ENCODE results near the gene ST3GAL6. TPM values are rescaled to one million over a fixed set of nuclear protein-coding genes. Genes with fewer than 3 reads are reported as not detected.

The ST3GAL6 gene
- total RNA-seq, 4 donors from 2014 or later, result 7.4 to 15.0 (median 11.3) TPM

DNA sequence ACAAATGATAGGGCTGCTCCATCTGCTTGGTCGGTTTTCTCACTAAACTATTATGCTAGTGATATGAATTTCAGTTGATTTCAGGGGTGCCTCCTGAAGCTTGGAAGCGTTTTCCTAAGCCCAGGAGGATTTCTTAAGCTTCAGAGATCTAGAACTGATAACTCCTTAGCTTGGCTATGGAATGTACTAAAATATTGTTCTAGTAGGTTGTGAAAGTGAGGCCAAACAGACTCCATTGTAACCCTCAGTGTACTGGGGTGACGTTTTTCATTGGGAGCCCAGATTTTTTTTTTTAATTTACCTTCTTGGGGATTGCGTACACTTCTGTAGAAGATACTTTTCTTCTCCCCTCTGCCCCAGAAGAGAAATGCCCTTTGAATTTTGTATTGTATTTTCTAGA lies 17.0 kb upstream of the ST3GAL6 start:
- Histone ChIP-seq H3K27me3 (no peaks in the 10 kb centered on the region), H3K4me3 (no peak overlapping the region), H3K27ac (no peak overlapping the region), H3K4me1 (peaks cover 11 to 14% of the 10 kb centered on the region in 2 donors), H3K36me3 (no peaks in the 10 kb centered on the region), H3K9me3 (no peaks in the 10 kb centered on the region)
- intact Hi-C loops (cut with DNase I; ENCODE audit: low total_unique reads) (no loop called here), in situ Hi-C loops (cut with MboI; ENCODE audit: low sequenced_read_pairs in 4 of 4) (no loop called here)
- DNase-seq (no peak), ATAC-seq (no peak)
- TF ChIP-seq, protein P1, sequence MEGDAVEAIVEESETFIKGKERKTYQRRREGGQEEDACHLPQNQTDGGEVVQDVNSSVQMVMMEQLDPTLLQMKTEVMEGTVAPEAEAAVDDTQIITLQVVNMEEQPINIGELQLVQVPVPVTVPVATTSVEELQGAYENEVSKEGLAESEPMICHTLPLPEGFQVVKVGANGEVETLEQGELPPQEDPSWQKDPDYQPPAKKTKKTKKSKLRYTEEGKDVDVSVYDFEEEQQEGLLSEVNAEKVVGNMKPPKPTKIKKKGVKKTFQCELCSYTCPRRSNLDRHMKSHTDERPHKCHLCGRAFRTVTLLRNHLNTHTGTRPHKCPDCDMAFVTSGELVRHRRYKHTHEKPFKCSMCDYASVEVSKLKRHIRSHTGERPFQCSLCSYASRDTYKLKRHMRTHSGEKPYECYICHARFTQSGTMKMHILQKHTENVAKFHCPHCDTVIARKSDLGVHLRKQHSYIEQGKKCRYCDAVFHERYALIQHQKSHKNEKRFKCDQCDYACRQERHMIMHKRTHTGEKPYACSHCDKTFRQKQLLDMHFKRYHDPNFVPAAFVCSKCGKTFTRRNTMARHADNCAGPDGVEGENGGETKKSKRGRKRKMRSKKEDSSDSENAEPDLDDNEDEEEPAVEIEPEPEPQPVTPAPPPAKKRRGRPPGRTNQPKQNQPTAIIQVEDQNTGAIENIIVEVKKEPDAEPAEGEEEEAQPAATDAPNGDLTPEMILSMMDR (IDR thresholded peaks at IDR 0.05 in 4 of 5, conservative IDR thresholded peaks at IDR 0.05 in 1 of 5), result no peak

DNA sequence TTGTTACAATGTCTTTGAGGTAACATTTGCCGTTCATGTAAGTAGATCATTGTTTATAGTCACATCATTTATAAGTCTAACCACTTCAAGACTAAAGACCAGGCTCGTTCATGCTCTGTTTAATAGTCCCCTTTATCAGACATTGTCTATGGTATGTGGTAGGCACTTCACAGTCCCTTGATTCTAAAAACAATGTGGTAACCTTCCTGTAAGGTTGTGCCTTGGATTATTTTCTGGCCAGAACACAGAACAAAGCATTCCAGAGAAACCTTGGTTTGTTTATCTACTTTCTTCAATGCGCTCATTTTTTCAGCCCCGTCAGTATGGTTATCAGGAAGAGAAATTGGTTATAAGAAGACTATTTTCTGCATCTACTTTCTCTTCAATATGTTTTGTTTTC lies 16.3 kb upstream of the ST3GAL6 start:
- H3K4me1 ChIP-seq, result peaks cover 8 to 14% of the 10 kb centered on the region in 2 donors
- H3K36me3 ChIP-seq, result no peaks in the 10 kb centered on the region
- in situ Hi-C loops (cut with MboI; ENCODE audit: low sequenced_read_pairs in 4 of 4) (no loop called here), intact Hi-C loops (cut with DNase I; ENCODE audit: low total_unique reads) (no loop called here)
- no peak for ATAC-seq
- H3K27ac ChIP-seq, result no peak overlapping the region
- DNase-seq, result no peak
- no peaks in the 10 kb centered on the region for H3K9me3 ChIP-seq
- TF ChIP-seq POLR2A (IDR thresholded peaks at IDR 0.05), result no peak
- TF ChIP-seq, protein P1 (IDR thresholded peaks at IDR 0.05 in 4 of 5, conservative IDR thresholded peaks at IDR 0.05 in 1 of 5), result no peak
- no peaks in the 10 kb centered on the region for H3K27me3 ChIP-seq
- no peak overlapping the region for H3K4me3 ChIP-seq

DNA sequence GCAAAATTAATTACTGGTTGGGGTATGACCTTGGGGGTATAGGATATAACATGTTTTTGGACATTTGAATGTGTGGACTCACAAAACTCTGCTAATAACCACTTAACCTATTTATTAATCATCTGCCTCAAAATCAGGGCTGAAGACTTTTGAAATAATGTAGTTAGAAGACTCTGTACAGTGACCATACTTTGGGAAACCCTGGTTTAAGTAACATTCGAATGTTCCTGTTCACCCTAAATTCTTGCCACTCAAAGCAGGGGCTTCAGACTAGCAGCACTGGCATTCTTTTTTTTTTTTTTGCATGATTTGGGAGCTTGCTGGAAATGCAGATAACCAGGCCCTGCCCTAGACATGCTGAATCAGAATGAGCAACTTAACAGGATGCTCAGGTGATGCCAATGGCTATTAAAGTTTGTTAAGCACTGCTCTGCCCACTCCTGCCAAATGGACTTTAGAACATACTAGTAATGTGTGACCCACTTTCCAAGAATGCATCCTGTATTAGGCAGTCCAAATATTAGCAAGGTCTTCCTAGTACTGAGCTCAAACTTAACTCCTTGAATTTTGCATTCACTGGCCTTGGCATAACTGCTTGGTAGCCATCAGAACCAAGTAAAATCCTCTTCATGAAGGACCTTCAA lies 12.7 kb upstream of the ST3GAL6 start:
- no peaks in the 10 kb centered on the region for H3K27me3 ChIP-seq
- H3K4me3 ChIP-seq, result no peak overlapping the region
- no peaks in the 10 kb centered on the region for H3K9me3 ChIP-seq
- peak in 1 of 2 donors; percentile 53 for ATAC-seq
- no peak for DNase-seq
- peaks cover 8 to 18% of the 10 kb centered on the region in 2 donors for H3K4me1 ChIP-seq
- intact Hi-C loops (cut with DNase I; ENCODE audit: low total_unique reads) (no loop called here), in situ Hi-C loops (cut with MboI; ENCODE audit: low sequenced_read_pairs in 4 of 4) (no loop called here)
- H3K36me3 ChIP-seq, result no peaks in the 10 kb centered on the region
- H3K27ac ChIP-seq, result peak overlapping the region in 3 of 4 donors; percentile 0 to 33 (median 29)
- TF ChIP-seq, protein P1 (IDR thresholded peaks at IDR 0.05 in 4 of 5, conservative IDR thresholded peaks at IDR 0.05 in 1 of 5), result no peak
- no peak for TF ChIP-seq POLR2A (IDR thresholded peaks at IDR 0.05)

DNA sequence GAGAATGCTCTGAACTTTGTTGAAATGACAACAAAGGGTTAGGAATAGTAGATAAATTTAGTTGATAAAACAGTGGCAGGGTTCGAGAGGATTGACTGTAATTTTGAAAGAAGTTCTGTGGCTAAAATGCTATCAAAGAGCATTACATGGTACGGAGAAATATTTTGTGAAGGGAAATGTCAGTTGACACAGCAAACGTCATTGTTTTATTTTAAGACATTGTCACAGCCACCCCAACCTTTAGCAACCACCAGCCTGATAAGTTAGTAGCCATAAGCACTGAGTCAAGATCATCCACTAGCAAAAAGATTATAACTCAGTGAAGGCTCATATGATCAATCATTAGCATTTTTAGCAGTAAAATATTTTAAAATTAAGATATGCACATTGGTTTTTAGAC lies 8.7 kb upstream of the ST3GAL6 start:
- Histone ChIP-seq H3K4me3 (no peak overlapping the region), H3K4me1 (peaks cover 9 to 19% of the 10 kb centered on the region in 2 donors), H3K9me3 (no peaks in the 10 kb centered on the region), H3K27me3 (no peaks in the 10 kb centered on the region), H3K27ac (peak overlapping the region; percentile 23 to 63 (median 50)), H3K36me3 (no peaks in the 10 kb centered on the region)
- DNase-seq (no peak), ATAC-seq (peak in 1 of 2 donors; percentile 78)
- in situ Hi-C loops (cut with MboI; ENCODE audit: low sequenced_read_pairs in 4 of 4) (no loop called here), intact Hi-C loops (cut with DNase I; ENCODE audit: low total_unique reads) (no loop called here)
- no peak for TF ChIP-seq POLR2A (IDR thresholded peaks at IDR 0.05)
- TF ChIP-seq, protein P1 (IDR thresholded peaks at IDR 0.05 in 4 of 5, conservative IDR thresholded peaks at IDR 0.05 in 1 of 5), result no peak

DNA sequence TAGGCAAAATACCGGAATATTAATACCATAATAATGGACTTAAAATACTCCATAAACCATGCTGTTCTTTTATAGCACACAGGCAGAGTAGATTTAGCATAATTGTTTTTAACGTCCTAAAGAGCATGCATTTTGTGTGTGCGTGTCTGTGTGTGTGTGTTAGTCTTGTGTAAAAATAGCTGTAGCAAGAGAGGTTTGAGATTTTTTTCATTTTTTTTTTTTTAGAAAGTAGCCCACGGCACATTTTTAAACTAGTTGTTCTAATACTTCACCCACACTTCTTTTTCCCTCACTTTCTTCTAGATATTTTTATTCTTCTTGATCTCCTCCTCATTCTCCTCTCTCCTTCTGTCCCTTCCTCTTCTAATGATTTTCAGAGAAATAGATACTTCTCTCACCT lies 7.5 kb upstream of the ST3GAL6 start:
- no peak overlapping the region for H3K4me3 ChIP-seq
- ATAC-seq (no peak), DNase-seq (no peak)
- peaks cover 9 to 19% of the 10 kb centered on the region in 2 donors for H3K4me1 ChIP-seq
- TF ChIP-seq POLR2A (IDR thresholded peaks at IDR 0.05), result no peak
- TF ChIP-seq, protein P1 (IDR thresholded peaks at IDR 0.05 in 4 of 5, conservative IDR thresholded peaks at IDR 0.05 in 1 of 5), result no peak
- peak overlapping the region in 1 of 4 donors; percentile 63 for H3K27ac ChIP-seq
- H3K36me3 ChIP-seq, result no peaks in the 10 kb centered on the region
- in situ Hi-C loops (cut with MboI; ENCODE audit: low sequenced_read_pairs in 4 of 4) (no loop called here), intact Hi-C loops (cut with DNase I; ENCODE audit: low total_unique reads) (no loop called here)
- no peaks in the 10 kb centered on the region for H3K9me3 ChIP-seq
- no peaks in the 10 kb centered on the region for H3K27me3 ChIP-seq

All from gastrocnemius medialis (tissue), 4 donors.